H1 (cell line): Measurements from ENCODE around the gene SPOCD1. TPM values are rescaled to one million over a fixed set of nuclear protein-coding genes. Genes with fewer than 3 reads are reported as not detected.
"Not testable (repeated sequence)": the region's sequence is repeated elsewhere in the genome, so short reads cannot be mapped to it uniquely, and the experiment has no call there.

Source experiments
- CTCF ChIA-PET: fragments of 300-600 bp; sonication (Branson Sonifier 250); formaldehyde crosslinking; loops from one replicate; lab custom pipeline; 2021; ENCODE audit not compliant: partially characterized antibody; lab: Charles Lee
- POLR2A ChIA-PET: fragments of 300-600 bp; sonication (Branson Sonifier 250); formaldehyde crosslinking; loops from one replicate; lab custom pipeline; 2021; ENCODE audit warnings: inconsistent platforms; ENCODE audit not compliant: partially characterized antibody; lab: Charles Lee
- DNase-seq, 2 experiments: peaks; one replicate each; pipeline versions ENCODE4 v3.0.0 to v3.0.0-alpha.2; 2010 to 2022; ENCODE audit warnings: low spot score in 2 of 2, low read depth in 1 of 2, mixed read lengths in 1 of 2
- FAIRE-seq: peaks from 2 replicates; lab custom pipeline; 2011; peaks lifted over from hg19 to GRCh38; lab: Jason Lieb, UNC
- H2AFZ ChIP-seq: 2 replicates; pipeline ENCODE4 v1.8.1; 2012; ENCODE audit warnings: low read length, inconsistent platforms
- H2AK5ac ChIP-seq: 2 replicates; pipeline ENCODE4 v1.6.1; 2013; ENCODE audit warnings: low read depth, low read length
- H2BK120ac ChIP-seq: replicated peaks from 2 replicates; pipeline ENCODE3; 2013; ENCODE audit warnings: low read depth, low read length, inconsistent platforms
- H2BK12ac ChIP-seq: 2 replicates; pipeline ENCODE4 v1.6.1; 2013; ENCODE audit warnings: low read depth, low read length
- H2BK15ac ChIP-seq: 2 replicates; pipeline ENCODE4 v1.6.1; 2013; ENCODE audit warnings: low read length
- H2BK20ac ChIP-seq: 2 replicates; pipeline ENCODE4 v1.6.1; 2013; ENCODE audit warnings: low read length
- H2BK5ac ChIP-seq: 2 replicates; pipeline ENCODE4 v1.6.1; 2013; ENCODE audit warnings: low read depth, low read length
- H3K14ac ChIP-seq: 2 replicates; pipeline ENCODE4 v1.6.1; 2013; ENCODE audit warnings: inconsistent platforms; ENCODE audit not compliant: insufficient read length
- H3K18ac ChIP-seq: 2 replicates; pipeline ENCODE4 v1.6.1; 2013; ENCODE audit warnings: low read length; ENCODE audit errors: extremely low read depth
- H3K23ac ChIP-seq: 2 replicates; pipeline ENCODE4 v1.6.1; 2013; ENCODE audit warnings: inconsistent platforms; ENCODE audit not compliant: insufficient read length
- H3K23me2 ChIP-seq: 2 replicates; pipeline ENCODE4 v1.6.1; 2013; ENCODE audit warnings: low read depth, low read length
- H3K27ac ChIP-seq: 2 replicates; pipeline ENCODE4 v1.6.1; 2011; ENCODE audit warnings: low read depth, low read length, inconsistent platforms
- H3K27me3 ChIP-seq, 4 experiments: replicated peaks in 1 of 4; 1 replicate in 1 of 4; 2 replicates in 3 of 4; pipeline versions ENCODE4 v1.6.1 to v1.8.1; 2011 to 2013; ENCODE audit warnings: low read length in 3 of 4, mild to moderate bottlenecking in 3 of 4, inconsistent platforms in 2 of 4, mixed read lengths in 2 of 4, moderate library complexity in 1 of 4; ENCODE audit not compliant: control insufficient read depth in 3 of 4, insufficient read depth in 3 of 4; ENCODE audit errors: extremely low read depth in 1 of 4
- H3K36me3 ChIP-seq, 4 experiments: 2 replicates each; pipeline versions ENCODE4 v1.6.1 to v1.8.1; 2011 to 2013; ENCODE audit warnings: mild to moderate bottlenecking in 4 of 4, low read length in 3 of 4, moderate library complexity in 2 of 4, control low read depth in 1 of 4, inconsistent platforms in 1 of 4; ENCODE audit not compliant: insufficient read depth in 4 of 4, control insufficient read depth in 2 of 4
- H3K4ac ChIP-seq: replicated peaks from 2 replicates; pipeline ENCODE3; 2013; ENCODE audit warnings: low read length, low read depth, mixed read lengths, inconsistent platforms; ENCODE audit not compliant: insufficient read length
- H3K4me1 ChIP-seq, 4 experiments: replicated peaks in 1 of 4; 1 replicate in 1 of 4; 2 replicates in 3 of 4; pipeline versions ENCODE4 v1.6.1 to v1.8.1; 2011 to 2013; ENCODE audit warnings: low read length in 3 of 4, inconsistent platforms in 2 of 4, mixed read lengths in 1 of 4; ENCODE audit not compliant: insufficient read depth in 4 of 4, control insufficient read depth in 3 of 4
- H3K4me2 ChIP-seq, 2 experiments: 2 replicates each; pipeline versions ENCODE4 v1.6.1 to v1.8.1; 2011 to 2013; ENCODE audit warnings: low read depth in 2 of 2, low read length in 2 of 2, control low read depth in 1 of 2, inconsistent platforms in 1 of 2, mild to moderate bottlenecking in 1 of 2; ENCODE audit not compliant: insufficient read depth in 1 of 2
- H3K4me3 ChIP-seq, 4 experiments: fragments of 200-600, 300-600 bp in 1 of 4; sonication (generic), shearing (Covaris generic), sonication (Bioruptor Twin) in 1 of 4; 2 replicates each; pipeline versions ENCODE4 v1.5.1 to v1.8.1; 2011 to 2016; ENCODE audit warnings: low read length in 4 of 4, low read depth in 3 of 4, control low read depth in 2 of 4, inconsistent platforms in 2 of 4, mild to moderate bottlenecking in 2 of 4, mixed read lengths in 1 of 4, moderate library complexity in 1 of 4; ENCODE audit not compliant: insufficient read depth in 2 of 4; ENCODE audit errors: extremely low read depth in 1 of 4
- H3K56ac ChIP-seq: replicated peaks from 2 replicates; pipeline ENCODE3; 2013; ENCODE audit warnings: low read depth, mild to moderate bottlenecking, mixed read lengths, low read length, inconsistent platforms; ENCODE audit not compliant: insufficient read length
- H3K79me1 ChIP-seq: 2 replicates; pipeline ENCODE4 v1.6.1; 2013; ENCODE audit warnings: low read depth, low read length, control low read depth
- H3K79me2 ChIP-seq, 2 experiments: 2 replicates each; pipeline versions ENCODE4 v1.6.1 to v1.8.1; 2012 to 2013; ENCODE audit warnings: low read length in 2 of 2, mild to moderate bottlenecking in 2 of 2, inconsistent platforms in 1 of 2; ENCODE audit not compliant: insufficient read depth in 2 of 2, control insufficient read depth in 1 of 2
- H3K9ac ChIP-seq, 4 experiments: replicated peaks in 1 of 4; 1 replicate in 1 of 4; 2 replicates in 3 of 4; pipeline versions ENCODE4 v1.6.1 to v1.8.1; 2011 to 2013; ENCODE audit warnings: low read depth in 3 of 4, low read length in 3 of 4, control low read depth in 2 of 4, mild to moderate bottlenecking in 2 of 4, moderate library complexity in 2 of 4, inconsistent platforms in 1 of 4; ENCODE audit errors: extremely low read depth in 1 of 4
- H3K9me3 ChIP-seq, 2 experiments: 2 replicates each; pipeline versions ENCODE4 v1.6.1 to v1.8.1; 2012 to 2013; ENCODE audit warnings: mild to moderate bottlenecking in 2 of 2, moderate library complexity in 2 of 2, control low read depth in 1 of 2, inconsistent platforms in 1 of 2, low read depth in 1 of 2, low read length in 1 of 2, mixed read lengths in 1 of 2; ENCODE audit not compliant: insufficient read depth in 2 of 2
- H4K20me1 ChIP-seq, 2 experiments: replicated peaks in 1 of 2; 2 replicates each; pipeline versions ENCODE3 to v1.8.1; 2011 to 2013; ENCODE audit warnings: inconsistent platforms in 2 of 2, low read length in 2 of 2, mild to moderate bottlenecking in 1 of 2; ENCODE audit not compliant: insufficient read depth in 2 of 2, control insufficient read depth in 1 of 2
- H4K5ac ChIP-seq: 2 replicates; pipeline ENCODE4 v1.6.1; 2013; ENCODE audit warnings: low read length, low read depth, mixed read lengths, inconsistent platforms; ENCODE audit not compliant: insufficient read length
- H4K8ac ChIP-seq: 2 replicates; pipeline ENCODE4 v1.8.0; 2013; ENCODE audit warnings: mild to moderate bottlenecking, moderate library complexity, low read length, inconsistent platforms; ENCODE audit not compliant: insufficient read depth; ENCODE audit errors: extremely low read depth
- H4K91ac ChIP-seq: replicated peaks from 2 replicates; pipeline ENCODE3; 2013; ENCODE audit warnings: low read length, mixed read lengths, inconsistent platforms; ENCODE audit not compliant: insufficient read length
- WGBS, 2 experiments: shearing (Covaris generic) in 1 of 2; methylation state at CpG; one replicate each; pipeline versions ENCODE4 v1.1.6 to v1.1.7; 2013 to 2015; ENCODE audit warnings: low lambda C conversion rate in 2 of 2, mixed read lengths in 2 of 2, inconsistent platforms in 1 of 2, low coverage in 1 of 2, missing lambda C conversion rate in 1 of 2; ENCODE audit not compliant: insufficient replicate concordance in 2 of 2, insufficient coverage in 1 of 2, insufficient read length in 1 of 2; ENCODE audit errors: extremely low coverage in 1 of 2, missing lambda C conversion rate in 1 of 2; 5-methylcytosine and 5-hydroxymethylcytosine counted together
- polyA plus RNA-seq, 7 experiments: library from polyadenylated mRNA; depleted of rRNA in 3 of 7; stranded (reverse) in 5 of 7; unstranded in 2 of 7; fragments of >200 nt in 5 of 7; fragments of 200-250 nt in 2 of 7; gene quantifications; 1 replicate in 5 of 7; 2 replicates in 1 of 7; 4 replicates in 1 of 7; pipeline versions ENCODE4 v1.2.1 to v1.2.3, GENCODE V29; 2011 to 2013; ENCODE audit warnings: missing spikeins in 2 of 7, mixed read lengths in 2 of 7
- total RNA-seq: library from RNA; stranded (reverse); fragmentation: NEBNext Ultra II Directional; extraction: Animal tissue kit (Norgen Biotek cat#: 25700); gene quantifications from 2 replicates; pipeline ENCODE4 v1.2.1, GENCODE V29; 2021

The SPOCD1 gene
- total and polyA plus RNA-seq, 2 of the 8 experiments (the other 6 are each of a cell fraction or from before 2014, with no cell fraction given) = 1.8 to 2.9 TPM

DNA sequence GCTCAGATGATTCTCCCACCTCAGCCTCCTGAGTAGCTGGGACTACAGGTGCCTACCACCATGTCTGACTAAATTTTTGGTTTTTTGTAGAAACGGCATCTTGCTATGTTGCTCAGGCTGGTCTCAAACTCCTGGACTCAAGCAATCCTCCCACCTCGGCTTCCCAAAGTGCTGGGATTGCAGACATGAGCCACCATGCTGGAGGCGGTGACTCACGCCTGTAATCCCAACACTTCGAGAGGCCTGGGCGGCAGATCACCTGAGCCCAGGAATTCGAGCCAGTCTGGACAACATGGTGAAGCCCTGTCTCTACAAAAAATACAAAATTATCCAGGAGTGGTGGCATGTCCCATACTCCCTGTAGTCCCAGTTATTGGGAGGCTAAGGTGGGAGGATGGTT, 4.4 kb upstream of the SPOCD1 start:
- H2AK5ac ChIP-seq, H4K20me1 ChIP-seq, H3K4me3 ChIP-seq, H3K23ac ChIP-seq, H2BK12ac ChIP-seq, H3K79me2 ChIP-seq, H3K23me2 ChIP-seq, H4K5ac ChIP-seq, POLR2A ChIA-PET, H3K79me1 ChIP-seq, FAIRE-seq, H3K36me3 ChIP-seq, H3K56ac ChIP-seq, H2BK5ac ChIP-seq, H3K4me1 ChIP-seq, H3K4me2 ChIP-seq, H4K8ac ChIP-seq, H2BK15ac ChIP-seq, H4K91ac ChIP-seq, H3K4ac ChIP-seq, H2AFZ ChIP-seq, H3K9ac ChIP-seq, H3K27me3 ChIP-seq, DNase-seq, H3K9me3 ChIP-seq, H2BK120ac ChIP-seq, H3K14ac ChIP-seq, H2BK20ac ChIP-seq, H3K27ac ChIP-seq, H3K18ac ChIP-seq: not testable (repeated sequence)
- WGBS, 2 experiments = 93% methylated on average over 7 of the region's 7 CpGs; no CpG with 5 or more reads in 1 of the 2 experiments
- CTCF ChIA-PET = interaction anchor here (0.7 to 1.7 kb wide), 3 partner anchors 24 to 237 kb away, joined by 3 read pairs; no protein-coding TSS in a partner anchor
